GM21786 (cell line): ENCODE measurements around the gene PTPRD.

Source experiments
- ATAC-seq: cut with Tn5 transposase; IDR thresholded peaks from one replicate; pipeline ENCODE4 v1.9.1; 2021; ENCODE audit not compliant: unreplicated experiment

Gene PTPRD

DNA sequence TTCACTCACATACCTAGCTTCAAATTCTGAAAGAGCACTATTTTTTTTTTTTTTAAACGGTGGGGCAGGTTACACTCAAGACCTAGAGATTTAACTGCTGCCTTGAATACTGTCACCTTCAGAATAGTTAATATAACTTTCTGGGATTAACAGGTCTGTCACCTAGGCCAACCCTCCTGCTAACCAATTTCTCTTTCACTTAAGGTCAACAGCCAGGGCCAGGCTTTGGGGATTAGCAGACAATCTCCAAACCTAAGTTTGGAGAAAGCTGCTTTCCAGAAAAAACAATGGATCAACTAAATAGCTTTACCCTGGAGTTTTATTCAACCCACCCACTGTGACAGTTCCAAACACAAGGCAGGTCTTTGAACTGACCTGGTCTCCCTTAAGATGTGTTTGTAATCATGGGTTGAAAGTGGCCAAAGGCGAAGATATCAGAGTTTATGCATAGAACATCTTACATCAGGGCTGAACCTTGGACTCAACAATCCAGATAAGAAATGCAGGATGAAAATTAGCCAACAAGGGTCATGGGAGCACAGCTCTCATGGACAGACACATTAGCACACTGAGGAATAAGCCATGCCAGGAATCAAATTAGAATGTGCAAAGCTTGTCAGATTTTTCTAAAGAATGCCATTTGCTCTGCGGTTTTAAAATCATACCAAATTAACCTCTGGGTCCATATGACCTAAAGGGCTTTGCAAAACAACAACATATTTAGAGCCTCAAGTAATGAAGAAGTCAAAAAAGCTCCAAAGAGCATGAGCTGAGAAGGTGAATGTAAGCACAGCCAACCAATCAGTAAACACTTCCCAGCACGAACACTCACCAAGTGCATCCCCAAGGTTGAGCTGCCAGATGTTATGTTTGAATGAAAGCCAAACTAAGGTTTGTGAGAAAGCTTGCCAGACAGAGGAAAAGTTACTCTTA lies 2274.7 kb downstream of the PTPRD start:
- no peak for ATAC-seq

GRCh38 chr9:8332871-8333270 lies 2279.9 kb downstream of the PTPRD start:
- ATAC-seq = no peak

GRCh38 chr9:8332331-8332650 lies 2280.5 kb downstream of the PTPRD start:
- no peak for ATAC-seq

DNA sequence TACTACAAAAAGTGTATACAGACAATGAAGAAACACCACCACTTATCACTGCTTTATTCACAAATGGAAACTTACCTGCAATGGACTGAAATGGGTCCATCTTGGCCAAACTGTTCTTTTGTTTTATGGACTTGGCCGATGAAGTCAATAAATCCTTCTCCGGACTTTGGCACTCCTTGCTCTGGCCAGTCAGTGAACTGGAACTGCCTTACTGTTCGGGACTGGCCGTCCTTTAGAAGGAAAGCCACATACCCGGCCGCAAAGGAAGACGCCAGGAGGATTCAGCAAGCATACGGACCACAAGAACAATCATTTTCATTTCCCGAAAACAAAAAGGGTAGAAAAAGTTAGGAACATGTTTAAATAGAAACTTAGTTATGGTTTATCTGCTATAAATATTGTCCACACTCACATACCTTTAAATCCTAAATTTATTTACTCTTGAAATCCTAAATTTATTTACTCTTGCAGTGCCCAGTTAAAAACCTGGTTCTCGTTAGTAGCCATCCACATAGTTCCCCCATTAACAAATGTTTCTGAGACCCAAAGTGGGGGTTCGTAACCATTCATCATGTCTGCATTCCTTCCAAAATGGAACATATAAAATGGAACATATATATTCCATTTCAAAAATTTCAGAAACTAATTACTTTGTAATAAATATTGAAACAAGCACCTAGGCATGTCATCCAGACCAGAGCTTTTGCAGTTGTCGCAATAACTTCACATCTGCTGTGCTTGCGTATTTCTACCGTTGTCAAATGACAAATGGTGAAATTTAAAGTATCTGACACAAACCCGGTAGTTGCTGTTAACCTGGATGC lies 2281.1 kb downstream of the PTPRD start:
- ATAC-seq = no peak

DNA sequence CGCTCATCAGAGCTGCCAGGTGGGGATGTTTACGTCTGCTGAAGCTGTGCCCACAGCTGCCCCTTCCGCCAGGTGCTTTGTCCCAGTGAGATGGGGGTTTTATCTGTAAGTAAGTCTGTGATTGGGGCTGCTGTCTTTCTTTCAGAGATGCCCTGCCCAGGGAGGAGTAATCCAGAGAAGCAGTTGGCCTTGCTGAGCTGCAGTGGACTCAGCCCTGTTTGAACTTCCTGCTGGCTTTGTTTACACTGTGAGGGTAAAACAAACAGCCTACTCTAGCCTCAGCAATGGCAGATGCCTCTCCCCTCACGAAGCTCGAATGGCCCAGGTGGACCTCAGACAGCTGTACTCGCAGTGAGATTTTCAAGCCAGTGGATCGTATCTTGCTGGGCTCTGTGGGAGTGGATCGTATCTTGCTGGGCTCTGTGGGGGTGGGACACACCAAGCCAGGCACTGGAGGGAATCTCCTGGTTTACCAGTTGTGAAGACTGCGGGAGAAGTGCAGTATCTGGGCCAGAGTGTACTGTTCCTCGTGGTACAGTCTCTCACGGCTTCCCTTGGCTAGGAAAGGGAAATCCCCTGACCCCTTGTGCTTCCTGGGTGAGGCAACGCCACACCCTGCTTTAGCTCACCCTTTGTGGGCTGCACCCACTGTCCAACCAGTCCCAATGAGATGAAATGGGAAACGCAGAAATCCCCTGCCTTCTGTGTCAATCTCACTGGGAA lies 2283.1 kb downstream of the PTPRD start:
- no peak for ATAC-seq

- no peak for ATAC-seq
These were observed 2297.6 kb downstream of the PTPRD start for GRCh38 chr9:8315211-8315610.

- no peak for ATAC-seq
These were observed 2303.5 kb downstream of the PTPRD start for GRCh38 chr9:8309258-8309657.

- no peak for ATAC-seq
These were observed 2308.1 kb downstream of the PTPRD start for GRCh38 chr9:8304720-8305119.

DNA sequence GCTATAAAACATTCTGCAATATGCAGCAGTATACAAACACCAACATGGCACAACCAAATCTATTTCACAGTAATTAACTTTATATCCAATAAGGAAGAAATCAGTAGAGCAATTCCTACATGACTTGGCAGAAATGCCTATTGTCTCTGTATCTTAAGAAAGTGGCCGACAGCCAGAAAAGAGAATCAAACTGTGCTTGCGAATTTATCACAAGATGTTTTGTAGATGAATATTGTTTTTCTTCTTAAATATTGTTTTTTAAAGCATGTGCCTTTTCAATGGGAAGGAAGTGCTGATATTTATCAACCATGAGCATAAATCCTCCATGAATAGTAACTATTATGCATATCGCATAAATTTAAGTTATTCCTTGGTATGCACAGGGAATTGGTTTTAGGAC lies 2311.5 kb downstream of the PTPRD start:
- ATAC-seq = no peak

- ATAC-seq = no peak
These were observed 2315.8 kb downstream of the PTPRD start for GRCh38 chr9:8297047-8297446.

DNA sequence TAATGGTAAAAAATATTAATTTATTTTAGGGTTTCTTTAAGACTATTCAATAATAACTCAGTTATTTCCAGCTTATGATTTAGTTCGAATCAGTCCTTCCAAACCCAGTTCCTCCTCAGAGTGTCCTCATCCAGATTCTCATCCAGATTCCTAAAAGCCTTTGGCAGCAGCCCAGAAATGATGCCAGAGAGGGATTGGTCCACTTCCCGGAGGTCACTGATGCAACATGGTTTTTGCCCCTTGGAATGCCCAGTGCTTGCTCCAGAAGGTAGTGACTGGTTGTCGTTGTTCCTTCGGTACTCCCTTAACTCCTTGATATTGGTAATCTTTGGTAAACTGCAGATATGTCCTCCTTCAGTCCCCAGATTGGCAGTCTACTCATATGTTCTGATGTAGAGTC lies 2320.1 kb downstream of the PTPRD start:
- no peak for ATAC-seq

DNA sequence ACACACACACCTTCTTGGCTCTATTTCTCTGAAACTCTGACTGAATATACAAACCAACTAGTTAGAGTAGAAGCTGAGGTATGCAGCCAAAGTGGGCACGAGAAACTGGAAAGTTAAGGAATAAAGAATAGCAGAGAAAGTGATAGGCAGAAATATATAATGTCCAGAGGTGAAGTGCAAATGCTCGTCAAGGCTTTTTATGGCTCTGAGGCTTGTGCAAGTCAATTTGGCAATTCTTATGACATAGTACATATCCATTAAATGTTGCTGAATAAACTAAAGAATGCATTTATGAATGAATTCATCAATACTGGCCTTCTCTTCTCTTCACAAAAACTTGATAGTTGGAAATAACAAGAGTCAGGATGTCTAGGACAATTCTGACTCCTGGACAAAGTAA lies 2323.1 kb downstream of the PTPRD start:
- ATAC-seq = no peak

DNA sequence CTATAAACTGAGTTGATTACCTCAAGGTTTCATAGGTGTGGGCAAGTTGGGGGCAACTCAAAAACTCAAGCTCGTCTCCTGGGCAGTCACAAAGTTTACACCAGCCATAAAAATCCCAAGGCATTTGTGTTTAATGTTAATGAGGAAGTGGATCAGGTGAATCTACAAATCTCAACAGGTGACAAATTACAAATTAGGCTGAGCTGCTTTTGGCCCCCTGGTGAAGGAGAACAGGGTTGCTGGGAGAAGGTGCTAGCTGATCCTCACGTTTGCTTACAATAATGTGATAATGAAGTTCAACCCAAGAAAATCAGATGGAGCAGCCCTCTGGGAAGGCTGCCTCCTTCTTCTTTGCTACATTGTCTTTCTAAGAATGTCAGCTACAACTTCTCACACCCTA lies 2324.8 kb downstream of the PTPRD start:
- ATAC-seq = no peak

DNA sequence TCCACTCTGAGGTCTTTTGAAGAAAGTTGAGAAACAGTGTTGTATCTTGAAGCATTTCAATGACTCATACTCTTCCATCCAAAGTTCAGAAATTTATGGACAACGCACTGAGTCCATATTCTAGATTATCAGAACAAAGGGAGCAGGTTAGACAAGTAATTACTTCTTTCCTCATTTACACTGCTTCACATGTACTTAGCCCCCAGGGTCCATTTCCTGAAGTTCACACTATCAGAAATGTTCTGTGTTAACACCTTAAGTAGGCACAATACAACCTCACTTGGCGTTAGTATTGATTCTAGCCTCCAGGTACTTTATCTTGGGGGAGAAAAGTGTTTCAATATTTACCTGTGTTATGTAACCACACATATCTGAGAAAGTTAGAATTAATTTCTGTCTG lies 2325.3 kb downstream of the PTPRD start:
- no peak for ATAC-seq

GRCh38 chr9:8284884-8285283 lies 2327.9 kb downstream of the PTPRD start:
- ATAC-seq = no peak

- no peak for ATAC-seq
These were observed 2330.3 kb downstream of the PTPRD start for GRCh38 chr9:8282535-8282934.

DNA sequence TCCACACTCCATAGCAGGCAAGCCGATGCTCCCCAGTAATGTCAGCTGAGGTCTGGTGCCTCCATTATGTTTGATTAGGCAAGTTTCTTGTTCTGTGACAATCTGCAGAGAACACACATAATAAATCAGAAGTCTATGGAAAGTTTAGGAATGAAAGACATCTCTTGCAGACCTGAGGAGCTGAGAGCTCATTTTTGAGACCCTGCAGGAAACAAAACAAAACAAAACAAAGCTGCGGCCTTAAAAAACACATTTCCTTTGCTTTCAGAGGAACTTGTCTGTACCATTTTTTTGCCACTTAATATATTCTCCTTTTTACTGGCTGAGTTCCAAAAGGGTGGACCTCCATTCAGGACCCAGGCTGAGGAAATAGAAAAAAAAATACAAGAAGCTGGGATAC lies 2332.0 kb downstream of the PTPRD start:
- ATAC-seq = no peak

GRCh38 chr9:8278048-8278447 lies 2334.8 kb downstream of the PTPRD start:
- no peak for ATAC-seq

- no peak for ATAC-seq
These were observed 2342.6 kb downstream of the PTPRD start for GRCh38 chr9:8270235-8270634.

DNA sequence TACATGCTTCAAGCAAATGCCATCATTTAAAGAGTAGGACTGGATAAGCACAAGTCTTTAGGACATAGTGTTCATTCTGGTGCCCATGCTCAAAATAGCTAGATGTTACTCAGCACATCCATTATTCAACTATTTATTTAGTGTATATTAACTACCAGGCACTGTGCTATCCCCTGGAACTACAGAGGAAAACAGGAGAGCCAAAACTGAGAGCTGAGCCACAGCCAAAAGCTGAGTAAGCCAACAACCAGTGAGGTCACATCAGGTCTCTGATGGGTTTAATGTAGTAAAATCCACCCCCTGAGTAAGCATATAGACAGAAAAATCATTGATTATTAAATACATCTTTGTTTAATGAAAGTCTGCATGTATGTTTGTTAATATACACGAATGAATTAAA lies 2343.9 kb downstream of the PTPRD start:
- ATAC-seq = no peak

- ATAC-seq = no peak
These were observed 2344.5 kb downstream of the PTPRD start for GRCh38 chr9:8268216-8268878.
